HG03432 (cell line): ENCODE measurements around the gene ZFAND3.

Experiments
- ATAC-seq: cut with Tn5 transposase; IDR thresholded peaks from one replicate; pipeline ENCODE4 v1.9.1; 2021; ENCODE audit warnings: mild to moderate bottlenecking, moderate library complexity; ENCODE audit not compliant: unreplicated experiment

ZFAND3 gene, protein sequence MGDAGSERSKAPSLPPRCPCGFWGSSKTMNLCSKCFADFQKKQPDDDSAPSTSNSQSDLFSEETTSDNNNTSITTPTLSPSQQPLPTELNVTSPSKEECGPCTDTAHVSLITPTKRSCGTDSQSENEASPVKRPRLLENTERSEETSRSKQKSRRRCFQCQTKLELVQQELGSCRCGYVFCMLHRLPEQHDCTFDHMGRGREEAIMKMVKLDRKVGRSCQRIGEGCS

GRCh38 chr6:37819177-37819801 lies at the start of gene ZFAND3:
Gene ZFAND3 (plus strand): TSS chr6:37819727. CDS start chr6:37819946, 219 bp downstream.
- peak; percentile 84 for ATAC-seq

GRCh38 chr6:37774028-37774680 lies 45.4 kb upstream of the ZFAND3 start:
- ATAC-seq = no peak

GRCh38 chr6:37776566-37776965 lies 43.0 kb upstream of the ZFAND3 start:
- no peak for ATAC-seq

DNA sequence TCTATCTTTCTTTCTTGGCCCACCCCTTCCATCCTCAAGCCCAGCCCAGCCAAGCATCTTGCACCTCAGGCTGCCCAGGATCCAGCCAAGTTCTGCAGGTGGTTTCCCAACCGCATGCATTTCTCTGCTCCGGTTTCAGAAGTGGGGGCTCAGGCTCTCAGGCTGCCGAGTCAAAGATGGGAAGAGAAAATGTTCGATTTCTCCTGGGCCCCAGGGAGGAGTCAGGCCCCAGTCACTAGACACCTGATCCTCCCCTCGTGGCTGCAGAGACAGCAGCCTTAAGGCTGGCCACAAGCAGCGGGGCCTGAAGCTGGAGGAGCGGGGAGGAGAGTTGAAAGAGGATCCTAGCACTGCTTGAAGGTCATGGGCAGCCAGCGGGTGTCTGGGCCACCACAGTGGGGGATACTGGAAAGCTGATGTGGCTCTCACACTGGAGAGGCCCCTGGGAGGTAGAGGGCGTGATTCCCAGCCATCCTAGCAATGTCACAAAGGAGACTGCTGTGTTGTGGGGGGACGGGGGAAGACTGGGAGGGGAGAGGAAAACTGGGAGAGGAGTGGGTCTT lies 42.2 kb upstream of the ZFAND3 start:
- peak; percentile 44 for ATAC-seq

DNA sequence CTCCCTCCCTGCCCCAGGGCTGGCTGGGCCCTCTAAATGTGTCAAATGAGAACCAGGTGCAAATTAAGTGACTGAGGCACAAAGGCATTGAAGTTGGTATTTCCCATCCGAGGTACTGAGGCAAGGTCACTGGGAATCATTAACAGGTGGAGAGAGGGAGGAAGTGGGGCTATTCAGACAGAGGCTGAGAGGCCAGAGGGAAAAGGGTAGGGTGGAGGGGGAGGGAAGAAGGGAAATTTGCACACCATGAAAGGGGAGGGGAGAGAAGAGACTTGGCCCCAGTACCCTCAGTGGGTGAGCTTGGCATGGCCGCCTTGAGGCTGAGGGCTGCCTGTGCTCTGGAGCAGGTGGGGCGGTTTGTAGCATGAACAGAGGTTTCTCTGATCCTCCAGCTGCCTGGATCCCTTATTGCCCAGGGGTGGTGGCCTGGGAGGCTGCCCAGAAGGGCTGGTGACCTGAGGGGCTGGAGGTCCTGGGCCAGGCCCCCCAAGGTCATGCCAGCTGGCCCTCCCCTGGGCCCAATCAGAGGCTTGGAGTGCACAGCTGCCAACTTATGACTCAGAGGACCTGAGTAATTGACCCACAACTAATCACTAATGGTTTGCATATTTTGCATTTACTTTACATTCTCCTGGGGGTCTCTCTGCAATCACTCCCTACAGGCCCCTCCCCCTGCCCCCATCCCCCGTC lies 40.3 kb upstream of the ZFAND3 start:
- no peak for ATAC-seq

DNA sequence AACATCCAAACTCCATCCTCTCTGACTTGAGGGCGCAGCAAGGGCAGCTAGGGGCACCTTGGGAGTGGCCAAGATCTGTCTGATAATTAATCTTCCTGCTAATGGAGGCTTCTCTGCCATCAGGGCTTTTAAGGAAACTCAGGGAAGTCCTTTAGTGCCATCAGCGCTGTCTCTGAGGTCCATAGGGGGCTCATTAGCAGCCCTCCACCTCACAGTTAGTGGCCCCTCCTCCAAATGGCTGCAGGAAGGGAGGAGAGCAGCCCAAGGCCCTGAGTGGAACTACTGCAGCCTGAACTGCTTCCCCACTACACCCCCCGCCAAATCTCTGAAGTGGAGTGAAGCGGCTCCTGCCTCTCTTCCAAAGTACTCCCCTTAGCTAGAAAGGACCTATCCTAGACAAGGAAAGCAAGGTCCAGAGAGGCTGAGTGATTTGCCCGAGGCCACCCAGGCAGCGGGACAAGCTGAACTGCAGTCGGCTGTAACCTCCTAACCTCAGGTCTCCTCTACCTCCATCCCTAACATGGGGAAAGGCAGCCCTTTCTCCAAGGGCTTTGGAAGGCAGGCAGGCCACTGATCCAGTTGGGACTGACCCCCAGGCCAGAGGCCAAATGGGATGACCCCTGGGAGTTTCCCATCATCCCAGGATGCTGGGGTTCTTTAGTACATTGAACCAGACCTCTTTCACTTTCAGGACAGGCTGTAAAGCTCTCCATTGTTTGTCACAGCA lies 39.5 kb upstream of the ZFAND3 start:
- no peak for ATAC-seq

GRCh38 chr6:37781788-37782187 lies 37.7 kb upstream of the ZFAND3 start:
- no peak for ATAC-seq

- no peak for ATAC-seq
Observed at GRCh38 chr6:37783025-37783855, 36.3 kb upstream of the ZFAND3 start.

DNA sequence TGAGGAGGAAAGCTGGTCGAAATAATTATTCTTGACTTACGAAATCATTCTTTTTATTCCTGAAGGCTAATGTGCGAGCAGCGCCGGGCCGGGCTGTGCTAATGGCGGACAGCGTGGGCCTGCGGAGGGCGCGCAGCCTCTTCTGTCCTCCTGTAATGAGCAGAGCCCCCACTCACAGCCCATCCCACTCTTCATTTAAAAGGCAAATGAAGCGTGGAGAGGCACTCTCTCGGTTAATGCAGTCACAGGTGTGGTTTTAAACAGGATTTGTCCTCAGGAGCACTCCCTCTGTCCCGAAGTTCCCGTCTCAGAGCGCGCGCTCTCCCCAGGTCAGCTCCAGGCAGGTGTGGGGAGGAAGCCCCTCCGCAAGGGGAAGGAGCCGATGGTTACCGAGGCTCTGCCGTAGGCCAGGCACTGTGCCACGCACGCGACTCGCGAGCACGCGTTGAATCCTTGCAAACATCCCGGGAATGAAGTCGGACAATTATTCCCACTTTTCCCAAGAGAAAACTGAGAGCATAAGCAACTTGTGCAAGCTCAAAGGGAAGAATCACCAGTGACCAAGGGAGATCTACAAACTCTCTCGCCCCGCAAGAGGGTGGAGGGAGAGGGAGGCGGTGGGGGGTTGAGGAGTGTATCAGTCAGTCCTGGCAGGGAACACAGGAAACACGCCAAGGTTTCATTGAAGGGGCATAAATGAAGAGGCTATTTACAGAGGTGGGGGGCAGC lies 35.5 kb upstream of the ZFAND3 start:
- ATAC-seq = no peak

DNA sequence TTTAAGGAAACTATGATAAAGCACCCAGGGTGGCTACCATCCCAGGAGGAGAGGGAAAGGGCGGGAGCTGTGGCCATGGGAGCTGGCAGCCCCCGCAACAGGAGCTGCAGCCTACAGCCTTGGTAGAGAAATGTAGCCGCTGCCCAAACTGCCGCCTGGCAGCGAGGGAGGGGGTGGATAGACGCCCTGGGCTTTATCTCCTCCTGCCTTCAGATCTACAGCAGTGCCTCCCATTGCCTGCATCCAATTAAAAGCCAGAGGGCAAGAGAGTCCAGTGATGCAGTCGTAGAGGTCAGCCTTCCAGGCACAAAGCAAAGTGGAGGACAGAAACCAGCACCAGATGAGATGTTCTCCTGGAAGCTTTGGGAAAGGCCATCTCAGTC lies 35.0 kb upstream of the ZFAND3 start:
- ATAC-seq = no peak

GRCh38 chr6:37785002-37785662 lies 34.4 kb upstream of the ZFAND3 start:
- ATAC-seq = no peak

DNA sequence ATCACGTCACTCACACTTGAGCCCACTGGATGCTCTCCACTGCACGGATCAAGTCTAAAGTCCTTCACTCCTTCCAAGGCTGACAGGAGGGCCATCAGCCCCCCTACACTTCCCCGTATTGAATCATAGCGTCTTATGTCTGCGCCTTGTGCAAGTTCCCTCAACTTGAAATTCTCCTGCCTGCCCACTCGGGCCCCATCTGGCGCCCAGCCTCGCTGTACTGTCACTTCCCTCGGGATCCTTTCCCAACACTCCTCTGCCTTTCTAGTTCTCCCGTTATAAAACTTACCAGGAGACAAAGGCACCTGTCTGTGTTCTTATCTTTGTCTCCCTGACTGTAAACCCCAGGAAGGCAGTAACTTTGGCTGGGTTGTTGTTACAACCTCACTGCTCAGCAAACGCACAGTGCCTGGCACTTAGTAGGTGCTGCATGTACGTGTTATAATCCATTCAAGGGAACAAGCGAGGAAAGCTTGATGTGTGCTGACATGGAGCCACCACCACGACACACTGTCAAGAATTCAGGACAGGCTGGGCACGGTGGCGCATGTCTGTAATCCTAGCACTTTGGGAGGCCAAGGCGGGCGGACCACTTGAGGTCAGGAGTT lies 33.8 kb upstream of the ZFAND3 start:
- ATAC-seq = no peak

DNA sequence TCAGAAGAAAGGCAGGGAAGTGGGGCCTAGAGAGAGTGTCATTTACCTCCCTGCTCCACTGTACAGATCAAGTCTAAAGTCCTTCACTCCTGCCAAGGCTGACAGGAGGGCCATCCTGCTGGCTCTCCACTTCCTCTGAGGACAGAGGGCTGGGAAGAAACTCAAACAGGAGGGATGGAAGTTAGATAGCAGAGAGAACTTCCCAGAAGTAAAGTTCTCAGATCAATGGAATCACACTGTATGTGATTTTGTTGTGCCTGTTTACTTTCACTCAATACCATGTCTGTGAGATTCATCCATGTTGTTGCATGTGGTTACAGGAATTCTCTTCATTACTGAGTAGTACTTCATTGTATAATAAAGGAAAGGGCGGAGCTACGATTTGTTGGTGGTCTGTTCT lies 32.3 kb upstream of the ZFAND3 start:
- ATAC-seq = no peak

GRCh38 chr6:37788259-37788658 lies 31.3 kb upstream of the ZFAND3 start:
- ATAC-seq = no peak

- ATAC-seq = peak; percentile 95
Observed at GRCh38 chr6:37791156-37791919, 28.2 kb upstream of the ZFAND3 start.

DNA sequence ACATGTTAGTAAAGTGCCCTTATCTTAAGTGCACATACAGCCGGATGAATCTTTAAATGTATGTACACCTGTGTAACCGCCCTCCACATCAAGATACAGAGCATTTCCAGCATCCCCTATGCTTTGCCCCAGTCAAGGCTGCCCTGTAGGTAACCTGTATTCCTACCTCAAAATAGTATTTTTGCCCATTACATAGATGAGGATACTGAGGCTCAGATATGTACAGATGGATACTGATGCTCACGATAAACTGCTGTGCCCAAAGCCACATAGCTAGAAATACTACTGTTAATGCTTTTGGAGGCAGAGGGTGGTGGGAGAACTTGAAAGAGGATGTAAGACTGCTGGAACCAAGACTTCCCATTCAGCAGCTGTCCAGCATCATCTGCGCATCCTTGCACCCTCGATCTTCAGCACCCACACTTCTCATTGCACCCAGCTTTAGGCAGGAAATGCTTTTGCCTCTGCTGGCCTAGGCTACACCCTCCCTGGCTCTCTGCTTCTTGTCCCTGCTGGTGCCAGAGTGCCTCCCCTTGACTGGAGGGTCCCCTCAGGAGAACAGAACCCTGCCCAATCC lies 27.0 kb upstream of the ZFAND3 start:
- ATAC-seq = no peak

- no peak for ATAC-seq
Observed at GRCh38 chr6:37793067-37793466, 26.5 kb upstream of the ZFAND3 start.
